HG02623 (cell line): Measurements from ENCODE around the gene TBATA.

Experiments used
- ATAC-seq: cut with Tn5 transposase; IDR thresholded peaks from one replicate; pipeline ENCODE4 v1.9.1; 2021; ENCODE audit warnings: moderate library complexity; ENCODE audit not compliant: unreplicated experiment

Gene TBATA

DNA sequence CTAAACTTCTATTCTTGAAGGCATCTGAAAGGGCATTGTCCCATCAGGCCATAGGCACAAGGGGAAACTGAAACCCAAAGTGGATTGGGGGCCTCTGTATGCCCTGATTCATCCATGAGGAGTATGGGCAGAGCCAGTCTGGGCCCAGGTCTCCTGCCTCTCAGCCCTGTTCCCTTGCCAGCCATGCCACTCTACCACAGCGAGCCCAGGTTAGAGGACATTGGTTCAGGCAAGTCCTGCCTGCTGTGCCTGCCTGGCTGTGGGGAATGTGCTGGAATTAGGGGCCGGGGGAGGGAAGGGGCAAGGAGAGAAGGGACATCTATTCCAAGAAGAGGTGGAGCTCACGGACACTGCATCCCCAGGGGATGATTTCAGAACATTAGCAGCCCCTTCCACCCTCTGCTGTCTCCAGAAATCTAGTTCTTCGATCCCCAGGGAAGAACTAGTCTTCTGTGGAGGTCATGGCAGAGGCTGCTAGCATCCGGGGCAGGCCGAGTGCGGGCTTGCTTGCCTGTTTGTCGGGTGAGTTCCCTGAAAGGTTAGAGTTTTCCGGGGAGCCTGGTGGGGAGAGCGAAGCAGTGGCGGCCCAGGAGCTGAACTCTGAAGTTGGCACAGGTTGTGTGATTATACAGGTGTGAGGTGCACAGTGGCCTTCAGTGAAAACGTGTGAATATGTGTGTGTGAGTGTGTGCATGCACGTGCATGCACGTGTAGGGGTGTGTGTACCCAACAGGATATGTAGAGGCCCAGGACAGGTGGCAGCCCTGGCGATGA is 37.8 kb downstream of the TBATA start:
- no peak for ATAC-seq

DNA sequence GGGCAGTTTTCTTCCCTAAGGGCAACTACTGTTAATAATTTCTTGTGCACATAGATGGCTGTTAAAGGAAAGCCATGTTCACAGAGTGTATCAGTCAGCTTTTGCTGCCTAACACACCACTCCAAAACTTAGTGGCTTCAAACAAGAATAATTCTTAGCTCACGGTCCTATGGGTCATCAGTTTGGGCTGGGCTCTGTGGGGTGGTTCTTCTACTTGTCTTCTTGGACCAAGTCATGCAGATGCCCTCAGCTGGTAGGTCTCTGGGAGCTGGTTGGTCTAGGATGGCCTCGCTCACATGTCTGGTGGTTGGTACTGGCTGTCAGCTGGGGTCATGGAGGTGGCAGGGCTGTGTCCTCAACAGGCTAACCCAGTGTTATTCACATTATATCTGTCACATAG is 39.6 kb downstream of the TBATA start:
- ATAC-seq, result no peak

DNA sequence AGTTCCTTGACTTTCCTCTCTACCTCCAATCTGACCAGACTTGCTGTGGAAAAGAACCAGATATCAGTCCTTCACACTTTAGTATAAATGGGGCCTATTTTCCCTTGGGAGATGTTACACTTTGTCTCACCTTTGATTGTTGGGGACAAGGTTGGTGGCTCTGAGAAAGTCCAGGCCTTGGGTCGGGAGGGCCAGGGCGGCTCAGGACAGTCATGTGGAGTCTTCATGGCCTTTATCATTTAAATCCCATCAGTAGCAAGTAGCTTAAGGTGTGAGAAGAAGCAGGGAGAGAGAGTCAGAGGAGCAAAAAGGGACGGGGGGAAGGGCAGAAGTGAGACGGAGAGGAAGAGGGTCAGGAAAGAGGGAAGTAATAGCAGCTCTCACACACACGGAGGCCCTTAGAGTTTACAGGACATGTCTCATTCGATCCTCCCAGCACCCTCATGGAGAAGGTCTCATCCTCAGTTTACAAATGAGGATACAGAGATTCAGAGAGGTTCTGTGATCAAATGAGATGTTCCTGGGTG is 40.5 kb downstream of the TBATA start:
- ATAC-seq, result no peak

DNA sequence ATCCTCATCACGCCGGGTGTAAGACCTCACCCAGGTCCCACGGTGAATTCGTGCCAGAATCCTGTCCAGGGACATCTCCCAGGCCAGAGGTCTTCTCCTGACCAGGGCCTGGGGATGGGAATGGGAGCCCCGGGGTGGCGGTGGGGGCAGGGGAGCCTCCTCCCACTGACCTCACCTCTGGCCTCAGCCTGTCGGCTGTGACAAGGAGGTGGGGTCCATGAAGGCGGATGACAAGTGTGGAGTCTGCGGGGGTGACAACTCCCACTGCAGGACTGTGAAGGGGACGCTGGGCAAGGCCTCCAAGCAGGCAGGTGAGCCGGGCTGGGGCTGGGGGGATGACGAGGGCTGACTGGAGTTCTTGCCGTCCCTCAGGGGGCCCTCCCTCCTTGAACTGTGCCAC is 41.3 kb downstream of the TBATA start:
- no peak for ATAC-seq

DNA sequence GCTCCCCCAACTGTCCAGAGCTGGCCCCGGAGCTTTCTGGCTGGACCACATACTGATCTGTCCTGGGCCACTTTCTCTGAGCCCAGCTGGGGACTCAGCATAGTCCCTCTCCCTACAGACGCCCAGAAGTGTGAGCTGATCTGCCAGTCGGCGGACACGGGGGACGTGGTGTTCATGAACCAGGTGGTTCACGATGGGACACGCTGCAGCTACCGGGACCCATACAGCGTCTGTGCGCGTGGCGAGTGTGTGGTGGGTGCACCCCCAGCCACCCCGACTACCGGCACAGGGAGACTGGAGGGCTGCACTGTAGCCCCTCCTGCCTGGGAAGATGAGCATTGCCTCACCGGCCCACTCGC is 41.8 kb downstream of the TBATA start:
- no peak for ATAC-seq

DNA sequence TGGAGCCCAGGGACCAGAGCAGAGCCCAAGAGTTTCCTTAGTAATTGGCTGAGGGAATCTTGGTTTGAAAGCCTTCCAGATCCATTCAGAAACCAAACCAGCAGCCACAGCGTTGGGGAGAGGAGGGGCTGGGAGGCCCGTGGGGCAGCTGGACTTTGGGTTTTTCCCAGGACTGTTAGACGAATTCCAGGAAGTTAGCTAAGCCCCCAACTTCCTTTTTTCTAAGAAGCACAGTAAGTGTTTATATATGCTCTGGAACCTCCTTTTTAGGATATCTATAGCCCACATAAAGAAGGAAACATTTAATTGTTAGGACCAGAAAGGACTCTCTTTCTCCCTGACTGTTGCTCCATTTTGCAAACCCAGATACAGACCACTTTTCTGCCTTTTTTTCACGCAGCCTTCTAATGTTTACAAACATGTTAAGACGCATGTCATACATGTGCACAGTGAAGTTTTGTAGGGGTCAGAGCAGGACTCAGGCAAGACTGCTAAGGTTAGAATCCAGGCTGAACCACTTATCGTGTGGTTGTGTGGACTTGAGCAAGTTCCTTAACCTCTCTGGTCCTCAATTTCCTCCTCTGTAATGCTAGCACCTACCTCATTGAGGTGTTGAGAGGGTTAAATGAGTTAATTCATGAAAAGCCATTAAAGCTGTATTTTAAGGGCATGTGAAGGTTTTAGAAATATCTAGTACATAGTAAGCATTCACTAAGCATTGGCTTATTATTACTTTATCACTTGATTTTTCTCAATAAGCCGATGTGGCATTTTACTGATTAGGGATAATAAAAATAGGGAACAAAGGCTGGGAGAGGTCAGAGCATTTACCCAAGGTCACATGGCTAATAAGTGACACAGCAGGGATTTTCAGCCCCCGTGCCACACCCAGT is 42.4 kb downstream of the TBATA start:
- ATAC-seq, result no peak

DNA sequence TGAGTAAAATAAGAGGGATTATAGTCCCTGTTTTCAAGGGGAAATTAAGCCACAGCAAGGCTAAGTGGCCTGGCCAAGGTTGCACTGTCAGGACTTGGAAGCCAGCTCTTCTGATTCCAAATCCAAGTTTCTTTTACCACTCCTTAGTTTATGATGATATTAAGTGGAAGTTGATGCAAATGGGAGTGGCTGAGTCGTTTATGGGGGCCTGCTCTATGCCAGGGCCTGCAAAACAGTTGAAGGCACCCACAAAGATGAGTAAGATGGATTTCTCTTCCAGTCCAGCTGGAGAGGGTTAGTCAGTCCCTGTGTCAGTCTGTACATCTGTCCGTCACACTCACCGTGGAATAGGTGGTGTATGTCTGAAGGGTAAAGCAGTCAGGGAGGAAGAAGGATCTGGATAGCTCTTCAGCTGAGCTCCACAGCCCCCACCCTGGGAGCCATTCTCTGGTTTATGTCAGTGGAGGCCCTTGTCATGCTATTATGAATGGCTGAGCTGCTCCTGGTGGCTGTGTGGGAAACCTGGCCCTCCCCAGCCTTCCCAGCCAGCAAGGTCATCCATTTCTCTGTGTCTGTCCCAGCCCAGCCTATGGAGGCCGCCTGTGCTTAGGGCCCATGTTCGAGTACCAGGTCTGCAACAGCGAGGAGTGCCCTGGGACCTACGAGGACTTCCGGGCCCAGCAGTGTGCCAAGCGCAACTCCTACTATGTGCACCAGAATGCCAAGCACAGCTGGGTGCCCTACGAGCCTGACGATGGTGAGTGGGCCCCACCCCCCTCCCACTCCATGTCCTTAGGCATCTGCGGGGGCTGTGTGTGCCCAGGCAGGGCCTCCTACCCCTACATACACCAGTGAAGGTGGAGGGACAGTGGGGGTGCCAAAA is 44.5 kb downstream of the TBATA start:
- no peak for ATAC-seq

DNA sequence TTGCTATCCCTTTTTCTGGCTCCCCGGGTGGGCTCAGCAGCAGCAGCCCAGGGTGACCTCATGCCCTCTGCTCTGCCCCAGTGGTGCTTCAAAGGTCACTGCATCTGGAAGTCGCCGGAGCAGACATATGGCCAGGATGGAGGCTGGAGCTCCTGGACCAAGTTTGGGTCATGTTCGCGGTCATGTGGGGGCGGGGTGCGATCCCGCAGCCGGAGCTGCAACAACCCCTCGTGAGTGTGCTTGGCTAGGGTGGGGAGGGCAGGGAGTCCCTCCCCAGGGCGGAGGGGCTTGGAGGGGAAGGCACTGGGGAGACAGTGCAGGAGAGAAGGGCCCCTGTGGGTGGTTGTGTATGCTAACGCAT is 46.4 kb downstream of the TBATA start:
- ATAC-seq, result no peak

DNA sequence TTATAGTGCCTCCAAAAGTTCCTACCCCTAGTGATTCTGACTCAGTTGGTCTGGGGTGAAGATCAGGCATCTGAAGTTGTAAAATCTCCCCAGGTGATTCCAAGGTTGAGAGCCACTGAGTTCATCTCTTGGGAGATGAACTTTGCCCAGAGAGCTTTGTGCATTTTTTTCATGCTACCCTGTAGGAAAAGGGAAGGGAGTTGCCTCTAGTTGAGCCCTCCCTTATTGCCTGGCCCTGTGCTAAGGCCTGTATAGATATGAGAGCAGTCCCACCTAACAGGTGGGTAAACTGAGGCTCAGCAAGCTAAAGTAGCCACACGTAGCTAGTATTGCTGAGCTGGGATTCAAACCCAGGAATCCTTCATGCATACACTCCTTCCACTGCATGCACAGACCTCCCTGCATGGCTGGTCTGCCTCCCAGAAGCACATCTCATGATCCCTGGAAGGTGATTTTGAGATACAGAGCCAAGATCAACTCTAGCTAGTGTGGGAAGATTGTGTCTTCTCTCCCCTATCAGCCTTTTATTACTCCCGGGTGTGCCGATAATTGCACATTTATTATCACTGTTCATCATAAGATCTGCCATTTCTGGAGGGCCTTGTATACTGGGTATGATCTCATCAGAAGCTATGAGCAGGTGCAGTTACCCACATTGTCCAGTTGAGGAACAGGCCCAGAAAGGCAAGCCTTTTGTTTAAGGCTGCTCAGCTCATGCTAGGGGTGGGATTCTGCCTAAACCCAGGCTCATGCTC is 47.0 kb downstream of the TBATA start:
- ATAC-seq, result no peak

DNA sequence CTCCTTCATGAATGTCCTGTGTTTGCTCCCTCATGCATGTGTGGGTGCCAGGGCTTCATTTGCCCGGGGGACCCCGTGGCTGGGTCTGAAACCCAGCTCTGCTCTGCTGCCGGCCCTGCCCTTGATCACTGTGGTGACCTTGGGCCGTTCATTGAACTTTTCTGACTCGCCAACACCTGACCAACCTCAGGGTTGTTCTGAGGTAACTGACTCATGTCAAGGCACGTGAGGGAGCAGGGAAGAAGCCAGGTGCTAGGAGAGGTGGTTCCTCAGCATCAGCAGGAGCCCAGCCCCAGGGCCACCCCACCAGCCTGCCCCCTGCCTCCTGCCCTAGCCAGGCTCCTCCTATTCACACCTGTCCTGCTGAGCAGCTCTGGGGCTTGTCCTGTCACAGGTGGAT is 47.9 kb downstream of the TBATA start:
- no peak for ATAC-seq

DNA sequence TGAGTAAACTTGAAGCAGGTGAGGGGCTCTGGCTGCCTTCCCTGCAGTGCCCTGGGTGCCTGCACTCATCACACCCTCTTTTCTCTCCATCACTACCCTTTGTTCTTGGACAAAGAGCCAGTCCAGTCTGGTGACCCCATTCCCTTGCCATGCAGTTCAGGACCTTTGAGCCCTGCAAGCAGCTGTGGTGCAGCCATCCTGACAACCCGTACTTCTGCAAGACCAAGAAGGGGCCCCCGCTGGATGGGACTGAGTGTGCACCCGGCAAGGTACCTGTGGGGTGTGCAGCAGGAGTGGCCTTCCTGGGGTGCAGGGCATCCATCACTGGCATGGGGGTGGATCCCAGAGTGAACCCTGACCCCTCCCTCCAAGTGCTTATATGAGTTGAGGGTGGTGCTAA is 48.7 kb downstream of the TBATA start:
- no peak for ATAC-seq

DNA sequence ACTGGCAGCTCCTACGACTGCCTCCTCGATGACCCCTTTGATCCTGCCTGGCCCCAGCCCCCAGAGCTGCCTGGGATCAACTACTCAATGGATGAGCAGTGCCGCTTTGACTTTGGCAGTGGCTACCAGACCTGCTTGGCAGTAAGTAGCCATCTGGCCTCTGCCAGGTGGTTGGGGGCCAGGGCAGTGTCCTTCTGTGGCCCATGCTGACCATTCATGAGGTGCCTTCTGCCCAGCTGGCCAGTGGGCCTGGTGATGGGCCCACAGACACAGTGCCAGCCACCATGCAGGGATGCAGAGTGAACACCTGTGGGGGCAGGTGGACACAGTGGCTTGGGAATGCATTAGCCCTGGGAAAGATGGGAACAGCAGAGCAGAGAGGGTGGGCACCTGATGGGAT is 50.0 kb downstream of the TBATA start:
- ATAC-seq, result no peak

DNA sequence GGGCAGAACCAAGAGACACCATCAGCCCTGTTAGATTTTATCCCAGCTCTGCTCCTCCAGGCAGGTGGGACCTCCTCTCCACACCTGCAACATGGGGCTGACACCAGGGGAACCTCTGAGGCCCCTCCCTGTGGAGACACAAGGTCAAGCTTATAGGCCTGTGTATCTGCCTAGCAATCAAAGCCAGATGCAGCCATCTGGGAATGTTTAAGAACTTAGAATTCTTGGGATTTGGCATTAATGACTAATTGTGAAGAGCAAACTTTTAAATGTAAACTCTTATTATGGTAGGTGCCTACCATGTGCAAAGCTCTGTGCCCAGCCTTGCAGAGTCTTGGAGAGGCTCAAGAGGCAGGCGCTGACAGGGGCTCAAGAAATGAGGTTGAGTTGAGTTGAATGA is 52.1 kb downstream of the TBATA start:
- no peak for ATAC-seq

DNA sequence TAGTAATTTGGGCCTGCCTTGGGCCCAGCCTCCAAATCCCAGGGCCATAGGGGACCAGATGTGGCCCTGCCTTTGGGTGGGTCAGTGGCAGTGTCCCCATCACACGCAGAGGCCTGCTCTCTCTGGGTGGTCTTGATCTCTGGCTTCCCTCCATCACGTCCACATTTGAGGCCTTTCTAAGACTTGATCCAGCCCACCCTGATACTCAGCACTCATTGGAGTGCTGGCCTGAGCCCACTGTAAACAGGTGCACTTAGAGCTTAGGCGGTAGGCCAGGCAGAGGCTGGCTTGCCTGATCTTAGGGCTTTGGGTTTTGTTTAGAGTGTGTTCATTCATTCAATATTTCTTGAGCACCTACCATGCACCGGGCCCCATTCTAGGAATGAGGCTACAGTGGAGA is 52.6 kb downstream of the TBATA start:
- ATAC-seq, result no peak

DNA sequence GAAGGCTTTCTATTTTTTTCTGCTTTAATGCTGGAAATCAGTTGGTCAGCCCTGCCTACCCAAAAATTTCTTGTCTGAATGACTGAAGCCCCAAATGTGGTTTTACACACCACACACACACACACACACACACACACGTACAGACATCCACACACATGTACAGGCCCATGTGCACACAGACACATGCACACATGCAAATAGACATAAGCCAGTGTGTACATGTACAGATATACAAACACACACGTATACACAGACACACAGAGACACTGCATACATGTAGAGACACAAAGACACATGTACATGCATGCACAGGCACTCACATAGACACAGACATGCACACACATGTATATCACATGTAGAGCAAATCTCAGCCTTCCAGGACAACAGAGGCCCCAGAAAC is 54.2 kb downstream of the TBATA start:
- no peak for ATAC-seq

DNA sequence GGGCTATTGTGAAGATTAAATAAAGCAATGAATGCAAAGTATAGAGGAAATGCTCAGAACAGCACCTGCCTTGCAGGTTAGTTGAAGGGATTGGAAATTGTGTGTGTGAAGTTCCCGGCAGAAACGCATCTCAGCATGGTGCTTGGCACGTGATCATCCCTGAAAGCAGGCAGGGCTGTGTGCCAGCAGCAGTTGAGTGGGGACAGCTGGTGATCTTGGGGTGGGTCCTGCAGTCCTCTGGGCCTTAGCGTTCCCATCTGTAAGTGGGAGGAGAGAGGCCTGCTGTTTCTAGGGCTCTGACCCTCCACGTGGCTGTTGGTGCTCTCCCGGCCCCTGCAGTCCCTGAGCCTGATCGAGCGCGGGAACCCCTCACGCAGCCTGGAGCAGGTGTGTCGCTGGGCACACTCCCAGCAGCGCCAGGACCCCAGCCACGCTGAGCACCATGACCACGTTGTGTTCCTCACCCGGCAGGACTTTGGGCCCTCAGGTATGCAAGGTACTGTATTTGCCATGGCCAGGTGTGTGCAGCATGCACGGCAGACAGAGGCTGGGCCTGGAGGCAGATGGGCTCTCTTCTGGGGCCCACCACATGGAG is 55.3 kb downstream of the TBATA start:
- no peak for ATAC-seq

DNA sequence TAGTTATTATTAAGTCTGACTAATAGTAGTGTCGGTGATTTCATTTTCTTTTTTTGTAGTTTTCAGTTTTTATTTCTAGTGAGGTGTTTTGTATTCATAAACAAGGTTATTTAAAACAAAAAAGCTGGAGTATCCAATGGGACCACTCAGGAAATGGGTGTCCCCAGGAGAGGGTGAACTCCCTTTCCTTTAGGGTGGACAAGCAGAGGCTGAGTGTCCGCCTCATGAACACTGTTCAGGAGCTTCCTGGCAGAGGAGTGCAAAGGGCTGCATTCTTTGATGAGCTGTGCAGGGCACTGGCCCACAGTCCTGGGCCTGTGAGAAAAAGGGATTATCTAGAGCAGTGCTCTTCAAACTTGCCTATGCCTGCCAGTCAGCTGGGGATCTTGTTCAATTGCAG is 56.8 kb downstream of the TBATA start:
- no peak for ATAC-seq

DNA sequence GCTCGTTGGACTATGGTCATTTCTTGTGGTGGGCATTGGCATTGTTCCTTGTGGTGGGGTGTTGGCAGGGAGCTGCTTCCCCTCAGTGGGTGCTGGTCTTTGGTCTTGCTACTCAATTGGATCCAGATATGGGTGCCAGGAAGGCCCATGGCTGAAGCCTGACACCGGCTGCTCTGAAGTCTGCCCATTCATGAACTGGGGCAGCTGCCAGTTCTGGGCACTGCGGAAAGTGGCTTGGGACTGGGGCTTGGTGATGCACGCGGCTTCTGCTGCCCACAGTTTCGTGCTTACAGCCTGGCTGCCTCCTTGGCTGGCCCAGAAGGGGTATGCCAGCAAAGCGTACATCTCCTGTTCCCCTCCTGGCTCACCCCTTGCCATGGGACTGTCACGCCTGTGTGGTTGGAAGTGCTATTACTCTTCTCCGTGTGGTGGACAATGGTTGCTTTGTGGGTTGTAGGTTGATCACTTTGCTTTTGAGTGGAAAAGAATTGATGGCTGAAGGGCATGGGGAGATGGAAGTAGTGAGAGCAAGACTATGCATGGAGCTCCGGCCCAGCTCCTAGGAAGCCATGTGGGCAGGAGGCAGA is 58.2 kb downstream of the TBATA start:
- no peak for ATAC-seq

DNA sequence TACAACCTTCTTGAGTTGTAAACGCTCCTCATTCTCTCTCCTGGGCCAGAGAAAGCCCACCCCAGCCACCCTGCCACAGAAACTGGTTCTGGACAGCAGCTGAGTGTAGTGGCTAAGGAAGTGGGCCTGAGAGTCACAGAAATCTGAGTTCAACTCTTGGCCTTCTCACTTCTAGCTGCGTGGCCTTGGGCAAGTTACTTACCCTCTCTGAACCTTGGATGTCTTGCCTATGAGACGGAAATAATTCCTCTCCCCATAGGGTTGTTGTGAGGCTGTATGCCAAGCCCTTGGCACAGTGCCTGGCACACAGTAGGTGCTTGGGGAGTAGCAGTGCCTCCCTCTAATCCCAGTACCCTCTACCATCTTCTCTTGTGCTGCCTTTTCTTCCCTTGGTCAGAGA is 61.4 kb downstream of the TBATA start:
- no peak for ATAC-seq
